ENCODE results near the gene KCNQ2. TPM values are rescaled to one million over a fixed set of nuclear protein-coding genes. Genes with fewer than 3 reads are reported as not detected.

KCNQ2 gene
- total and polyA plus RNA-seq, 10 of the 15 experiments (the other 5 are each of a cell fraction or from before 2014, with no cell fraction given) = 0.06 to 0.49 (median 0.26) TPM; not detected in 7

DNA sequence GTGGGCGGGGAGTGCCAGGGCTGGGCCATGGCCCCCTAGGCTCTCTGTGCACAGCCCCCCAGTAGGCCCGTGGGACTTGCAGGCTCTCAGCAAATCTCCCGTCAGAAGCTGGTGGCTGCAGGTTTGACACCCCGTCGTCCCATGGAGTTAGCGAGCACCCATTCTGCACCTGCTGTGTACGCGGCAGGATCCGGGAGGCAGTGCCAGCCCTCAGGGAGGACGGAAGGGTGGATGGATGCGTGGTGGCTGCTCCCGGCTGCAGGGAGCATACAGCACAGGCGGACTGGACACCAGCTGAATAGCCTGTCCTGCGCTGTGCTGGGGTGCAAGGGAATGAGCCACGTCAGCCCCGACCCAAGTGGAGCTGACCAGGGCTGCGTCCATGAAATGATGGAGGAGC, 78.9 kb downstream of the KCNQ2 start:
- ChIA-PET POLR2A (no interaction called here), SMC1A (ENCODE audit: uncharacterized antibody, unreplicated experiment) (no interaction called here), CTCF (no interaction called here), RAD21 (ENCODE audit: unreplicated experiment) (no interaction called here)
- H3K4me3 ChIP-seq = no peak overlapping the region
- H3K79me2 ChIP-seq (ENCODE audit: control insufficient read depth, insufficient read depth, low read length) = no peaks in the 10 kb centered on the region
- 48% methylated on average over 16 of the region's 17 CpGs for WGBS (ENCODE audit: insufficient coverage, insufficient replicate concordance, low lambda C conversion rate, missing lambda C conversion rate)
- FAIRE-seq (no peak), ATAC-seq (no peak), DNase-seq (ENCODE audit: low read depth, low spot score) (no peak)
- no TSS peak for BruUV-seq (replicated peaks)
- intact Hi-C loops (cut with micrococcal nuclease; ENCODE audit: unreplicated experiment) (no loop called here), in situ Hi-C loops (cut with MboI) (no loop called here)
- no peak overlapping the region for H3K4me2 ChIP-seq (ENCODE audit: control insufficient read depth, insufficient read depth)
- H3K27me3 ChIP-seq (replicated peaks in 1 of 2; ENCODE audit: control insufficient read depth in 2 of 2, insufficient read depth in 2 of 2, low read length in 1 of 2) = peaks cover 0 to 3% of the 10 kb centered on the region in 2 experiments; a peak in 1 of 4 replicates
- no peaks in the 10 kb centered on the region for H3K9me3 ChIP-seq (replicated peaks; ENCODE audit: control insufficient read depth, insufficient read depth, low read length)
- H3K27ac ChIP-seq (ENCODE audit: control insufficient read depth, insufficient read depth) = no peak overlapping the region
- H3K36me3 ChIP-seq (ENCODE audit: control insufficient read depth in 2 of 2, insufficient read depth in 2 of 2, low read length in 1 of 2) = no peaks in the 10 kb centered on the region
- TF ChIP-seq POLR2AphosphoS2 (IDR thresholded peaks at IDR 0.05; ENCODE audit: low read depth, low read length) = no peak
- TF ChIP-seq MXI1 (IDR thresholded peaks at IDR 0.05; ENCODE audit: low read depth, low read length) = no peak
- no peak for TF ChIP-seq CREB1 (IDR thresholded peaks at IDR 0.05; ENCODE audit: low read depth)
- TF ChIP-seq, protein P1, sequence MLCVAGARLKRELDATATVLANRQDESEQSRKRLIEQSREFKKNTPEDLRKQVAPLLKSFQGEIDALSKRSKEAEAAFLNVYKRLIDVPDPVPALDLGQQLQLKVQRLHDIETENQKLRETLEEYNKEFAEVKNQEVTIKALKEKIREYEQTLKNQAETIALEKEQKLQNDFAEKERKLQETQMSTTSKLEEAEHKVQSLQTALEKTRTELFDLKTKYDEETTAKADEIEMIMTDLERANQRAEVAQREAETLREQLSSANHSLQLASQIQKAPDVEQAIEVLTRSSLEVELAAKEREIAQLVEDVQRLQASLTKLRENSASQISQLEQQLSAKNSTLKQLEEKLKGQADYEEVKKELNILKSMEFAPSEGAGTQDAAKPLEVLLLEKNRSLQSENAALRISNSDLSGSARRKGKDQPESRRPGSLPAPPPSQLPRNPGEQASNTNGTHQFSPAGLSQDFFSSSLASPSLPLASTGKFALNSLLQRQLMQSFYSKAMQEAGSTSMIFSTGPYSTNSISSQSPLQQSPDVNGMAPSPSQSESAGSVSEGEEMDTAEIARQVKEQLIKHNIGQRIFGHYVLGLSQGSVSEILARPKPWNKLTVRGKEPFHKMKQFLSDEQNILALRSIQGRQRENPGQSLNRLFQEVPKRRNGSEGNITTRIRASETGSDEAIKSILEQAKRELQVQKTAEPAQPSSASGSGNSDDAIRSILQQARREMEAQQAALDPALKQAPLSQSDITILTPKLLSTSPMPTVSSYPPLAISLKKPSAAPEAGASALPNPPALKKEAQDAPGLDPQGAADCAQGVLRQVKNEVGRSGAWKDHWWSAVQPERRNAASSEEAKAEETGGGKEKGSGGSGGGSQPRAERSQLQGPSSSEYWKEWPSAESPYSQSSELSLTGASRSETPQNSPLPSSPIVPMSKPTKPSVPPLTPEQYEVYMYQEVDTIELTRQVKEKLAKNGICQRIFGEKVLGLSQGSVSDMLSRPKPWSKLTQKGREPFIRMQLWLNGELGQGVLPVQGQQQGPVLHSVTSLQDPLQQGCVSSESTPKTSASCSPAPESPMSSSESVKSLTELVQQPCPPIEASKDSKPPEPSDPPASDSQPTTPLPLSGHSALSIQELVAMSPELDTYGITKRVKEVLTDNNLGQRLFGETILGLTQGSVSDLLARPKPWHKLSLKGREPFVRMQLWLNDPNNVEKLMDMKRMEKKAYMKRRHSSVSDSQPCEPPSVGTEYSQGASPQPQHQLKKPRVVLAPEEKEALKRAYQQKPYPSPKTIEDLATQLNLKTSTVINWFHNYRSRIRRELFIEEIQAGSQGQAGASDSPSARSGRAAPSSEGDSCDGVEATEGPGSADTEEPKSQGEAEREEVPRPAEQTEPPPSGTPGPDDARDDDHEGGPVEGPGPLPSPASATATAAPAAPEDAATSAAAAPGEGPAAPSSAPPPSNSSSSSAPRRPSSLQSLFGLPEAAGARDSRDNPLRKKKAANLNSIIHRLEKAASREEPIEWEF (IDR thresholded peaks at IDR 0.05; ENCODE audit: insufficient replicate concordance, low read depth, low read length) = no peak
- no peak for TF ChIP-seq RCOR1 (conservative IDR thresholded peaks at IDR 0.05; ENCODE audit: low read depth, low read length)
- no peak for TF ChIP-seq FOXM1 (IDR thresholded peaks at IDR 0.05; ENCODE audit: low read depth, low read length)
- TF ChIP-seq SUZ12 (IDR thresholded peaks at IDR 0.05; ENCODE audit: unreplicated experiment) = no peak
- TF ChIP-seq, protein P2, sequence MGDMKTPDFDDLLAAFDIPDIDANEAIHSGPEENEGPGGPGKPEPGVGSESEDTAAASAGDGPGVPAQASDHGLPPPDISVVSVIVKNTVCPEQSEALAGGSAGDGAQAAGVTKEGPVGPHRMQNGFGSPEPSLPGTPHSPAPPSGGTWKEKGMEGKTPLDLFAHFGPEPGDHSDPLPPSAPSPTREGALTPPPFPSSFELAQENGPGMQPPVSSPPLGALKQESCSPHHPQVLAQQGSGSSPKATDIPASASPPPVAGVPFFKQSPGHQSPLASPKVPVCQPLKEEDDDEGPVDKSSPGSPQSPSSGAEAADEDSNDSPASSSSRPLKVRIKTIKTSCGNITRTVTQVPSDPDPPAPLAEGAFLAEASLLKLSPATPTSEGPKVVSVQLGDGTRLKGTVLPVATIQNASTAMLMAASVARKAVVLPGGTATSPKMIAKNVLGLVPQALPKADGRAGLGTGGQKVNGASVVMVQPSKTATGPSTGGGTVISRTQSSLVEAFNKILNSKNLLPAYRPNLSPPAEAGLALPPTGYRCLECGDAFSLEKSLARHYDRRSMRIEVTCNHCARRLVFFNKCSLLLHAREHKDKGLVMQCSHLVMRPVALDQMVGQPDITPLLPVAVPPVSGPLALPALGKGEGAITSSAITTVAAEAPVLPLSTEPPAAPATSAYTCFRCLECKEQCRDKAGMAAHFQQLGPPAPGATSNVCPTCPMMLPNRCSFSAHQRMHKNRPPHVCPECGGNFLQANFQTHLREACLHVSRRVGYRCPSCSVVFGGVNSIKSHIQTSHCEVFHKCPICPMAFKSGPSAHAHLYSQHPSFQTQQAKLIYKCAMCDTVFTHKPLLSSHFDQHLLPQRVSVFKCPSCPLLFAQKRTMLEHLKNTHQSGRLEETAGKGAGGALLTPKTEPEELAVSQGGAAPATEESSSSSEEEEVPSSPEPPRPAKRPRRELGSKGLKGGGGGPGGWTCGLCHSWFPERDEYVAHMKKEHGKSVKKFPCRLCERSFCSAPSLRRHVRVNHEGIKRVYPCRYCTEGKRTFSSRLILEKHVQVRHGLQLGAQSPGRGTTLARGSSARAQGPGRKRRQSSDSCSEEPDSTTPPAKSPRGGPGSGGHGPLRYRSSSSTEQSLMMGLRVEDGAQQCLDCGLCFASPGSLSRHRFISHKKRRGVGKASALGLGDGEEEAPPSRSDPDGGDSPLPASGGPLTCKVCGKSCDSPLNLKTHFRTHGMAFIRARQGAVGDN (IDR thresholded peaks at IDR 0.05) = no peak
- TF ChIP-seq YY1 (IDR thresholded peaks at IDR 0.05; ENCODE audit: low read depth, low read length) = no peak
- TF ChIP-seq KLF5 (IDR thresholded peaks at IDR 0.05; ENCODE audit: partially characterized antibody) = no peak
- no peak for TF ChIP-seq MYC (IDR thresholded peaks at IDR 0.05; ENCODE audit: insufficient read depth, insufficient read length, insufficient replicate concordance, low read length, severe bottlenecking)
- TF ChIP-seq, protein P3, sequence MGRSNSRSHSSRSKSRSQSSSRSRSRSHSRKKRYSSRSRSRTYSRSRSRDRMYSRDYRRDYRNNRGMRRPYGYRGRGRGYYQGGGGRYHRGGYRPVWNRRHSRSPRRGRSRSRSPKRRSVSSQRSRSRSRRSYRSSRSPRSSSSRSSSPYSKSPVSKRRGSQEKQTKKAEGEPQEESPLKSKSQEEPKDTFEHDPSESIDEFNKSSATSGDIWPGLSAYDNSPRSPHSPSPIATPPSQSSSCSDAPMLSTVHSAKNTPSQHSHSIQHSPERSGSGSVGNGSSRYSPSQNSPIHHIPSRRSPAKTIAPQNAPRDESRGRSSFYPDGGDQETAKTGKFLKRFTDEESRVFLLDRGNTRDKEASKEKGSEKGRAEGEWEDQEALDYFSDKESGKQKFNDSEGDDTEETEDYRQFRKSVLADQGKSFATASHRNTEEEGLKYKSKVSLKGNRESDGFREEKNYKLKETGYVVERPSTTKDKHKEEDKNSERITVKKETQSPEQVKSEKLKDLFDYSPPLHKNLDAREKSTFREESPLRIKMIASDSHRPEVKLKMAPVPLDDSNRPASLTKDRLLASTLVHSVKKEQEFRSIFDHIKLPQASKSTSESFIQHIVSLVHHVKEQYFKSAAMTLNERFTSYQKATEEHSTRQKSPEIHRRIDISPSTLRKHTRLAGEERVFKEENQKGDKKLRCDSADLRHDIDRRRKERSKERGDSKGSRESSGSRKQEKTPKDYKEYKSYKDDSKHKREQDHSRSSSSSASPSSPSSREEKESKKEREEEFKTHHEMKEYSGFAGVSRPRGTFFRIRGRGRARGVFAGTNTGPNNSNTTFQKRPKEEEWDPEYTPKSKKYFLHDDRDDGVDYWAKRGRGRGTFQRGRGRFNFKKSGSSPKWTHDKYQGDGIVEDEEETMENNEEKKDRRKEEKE (IDR thresholded peaks at IDR 0.05) = no peak
- no peak overlapping the region for H2AFZ ChIP-seq (ENCODE audit: control insufficient read depth, low read depth, low read length)
- H3K4me1 ChIP-seq (ENCODE audit: control insufficient read depth, insufficient read depth, low read length) = no peaks in the 10 kb centered on the region
- no peak overlapping the region for H3K9ac ChIP-seq (ENCODE audit: control insufficient read depth, insufficient read depth, low read length)
- no peaks in the 10 kb centered on the region for H4K20me1 ChIP-seq (ENCODE audit: control insufficient read depth, insufficient read depth)
